Stimulated activated CD4-positive, alpha-beta T cell treated with anti-CD3 and anti-CD28 coated beads, Interleukin-4, amount 100 ng/mL, for 24 hours (primary cell): ENCODE measurements around the gene SUDS3.
"Not testable (repeated sequence)": the region's sequence is repeated elsewhere in the genome, so short reads cannot be mapped to it uniquely, and the experiment has no call there.

Experiments
- DNase-seq: peaks from one replicate; pipeline ENCODE4 v3.0.0-alpha.2; 2020

Gene SUDS3

GRCh38 chr12:118376089-118377020 is at the start of gene SUDS3:
SUDS3 (plus strand) TSS chr12:118376555; CDS start chr12:118376692, 137 bp downstream.
- DNase-seq: peak; percentile 95

GRCh38 chr12:118326991-118327390 is 49.4 kb upstream of the SUDS3 start:
- DNase-seq: no peak

DNA sequence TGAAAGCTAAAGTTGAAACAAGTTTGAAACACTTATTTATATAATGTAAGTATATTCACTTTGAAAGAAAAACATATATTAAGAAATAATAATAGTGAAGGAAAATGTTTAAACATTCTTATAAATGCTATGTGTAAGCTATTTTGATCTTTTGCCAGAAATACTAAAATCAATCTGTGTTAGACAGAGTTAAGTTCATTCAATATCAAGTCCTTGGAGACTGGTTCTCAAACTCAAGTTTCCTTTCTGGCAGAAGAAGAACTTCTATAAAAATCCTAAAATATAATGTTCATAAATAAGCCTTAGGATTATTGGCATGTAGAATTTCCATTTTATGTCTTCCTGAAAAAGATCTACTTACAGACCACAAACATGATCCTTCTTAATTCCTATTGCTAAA is 49.0 kb upstream of the SUDS3 start:
- DNase-seq: no peak

DNA sequence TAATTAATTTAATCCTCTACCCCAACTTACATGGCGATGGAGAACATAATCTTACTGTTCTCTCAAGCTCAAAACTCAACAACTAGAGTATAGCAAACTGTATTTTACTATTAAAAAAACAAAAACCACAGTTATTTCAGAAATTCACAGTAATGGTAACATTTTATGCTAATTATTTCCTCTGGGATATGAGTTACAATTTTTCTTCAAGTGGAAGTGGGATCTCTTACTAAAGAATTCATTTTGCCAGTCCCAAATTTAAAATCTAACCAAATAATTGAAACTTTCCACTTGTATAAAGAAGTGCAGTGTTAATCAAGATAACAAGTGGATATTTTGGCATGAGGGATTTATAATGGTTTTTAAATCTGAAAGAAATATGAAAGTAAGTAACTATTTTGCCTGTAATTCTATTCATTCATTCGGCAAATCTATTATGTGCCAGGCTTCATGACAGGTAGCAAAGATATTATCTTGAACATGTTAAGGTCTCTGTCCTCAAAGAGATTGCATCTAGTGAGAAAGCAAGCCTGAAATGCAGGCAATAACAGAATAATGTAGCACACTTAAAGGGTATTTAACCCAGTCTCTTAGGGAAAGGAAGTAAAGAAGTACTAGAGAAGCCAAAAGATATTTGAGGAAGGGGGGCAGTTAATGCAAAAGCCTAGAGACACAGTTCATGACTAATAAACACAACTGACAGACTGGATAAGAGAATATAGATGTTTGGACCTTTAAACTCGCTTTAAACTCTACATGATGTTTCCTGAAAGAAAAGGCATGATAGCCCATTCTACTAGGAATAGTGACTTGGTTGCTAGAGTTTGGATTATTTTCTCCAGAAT is 47.6 kb upstream of the SUDS3 start:
- DNase-seq: no peak

DNA sequence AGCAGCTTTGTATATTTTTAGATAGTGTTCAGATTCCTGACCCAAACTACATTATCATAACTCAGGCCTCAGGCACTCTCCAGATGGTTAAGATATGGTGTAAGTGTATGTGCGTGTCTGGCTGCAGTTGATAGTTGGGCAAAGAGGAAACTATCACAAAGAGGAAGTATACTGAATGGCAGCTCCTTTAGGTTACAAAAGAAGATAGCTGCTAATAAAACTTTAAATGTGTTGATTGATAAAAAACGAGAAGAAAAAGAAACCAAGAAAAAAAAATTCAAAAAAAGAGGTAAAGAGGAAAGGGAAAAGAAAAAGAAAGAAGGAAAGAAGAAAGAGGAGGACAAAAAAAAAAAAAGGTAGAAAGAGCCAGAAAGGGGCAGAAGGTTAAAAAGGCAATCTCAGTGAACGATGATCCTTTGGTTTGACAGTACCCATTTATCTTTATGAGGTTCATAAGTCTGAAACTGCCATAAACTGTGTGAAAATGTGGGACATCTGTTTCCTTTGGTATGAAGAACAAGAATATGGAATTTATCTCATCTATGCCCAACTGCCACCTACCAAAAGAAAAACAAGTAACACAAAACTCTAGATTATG is 45.8 kb upstream of the SUDS3 start:
- no peak for DNase-seq

GRCh38 chr12:118332511-118332910 is 43.8 kb upstream of the SUDS3 start:
- DNase-seq: no peak

DNA sequence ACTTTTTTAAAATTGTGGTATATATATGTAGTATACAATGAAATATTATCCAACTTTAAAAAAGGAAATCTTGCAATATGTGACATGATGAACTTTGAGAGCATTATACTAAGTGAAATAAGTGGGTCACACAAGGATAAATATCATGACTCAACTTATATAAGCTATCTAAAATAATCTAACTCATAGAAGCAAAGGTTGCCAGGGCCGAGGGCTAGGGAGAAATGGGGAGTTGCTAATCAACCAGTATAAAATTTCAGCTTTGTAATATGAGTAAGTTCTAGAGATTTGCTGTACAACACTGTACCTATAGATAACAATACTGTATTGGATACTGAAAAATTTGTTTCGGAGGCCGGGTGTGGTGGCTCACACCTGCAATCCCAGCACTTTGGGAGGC is 42.1 kb upstream of the SUDS3 start:
- no peak for DNase-seq

DNA sequence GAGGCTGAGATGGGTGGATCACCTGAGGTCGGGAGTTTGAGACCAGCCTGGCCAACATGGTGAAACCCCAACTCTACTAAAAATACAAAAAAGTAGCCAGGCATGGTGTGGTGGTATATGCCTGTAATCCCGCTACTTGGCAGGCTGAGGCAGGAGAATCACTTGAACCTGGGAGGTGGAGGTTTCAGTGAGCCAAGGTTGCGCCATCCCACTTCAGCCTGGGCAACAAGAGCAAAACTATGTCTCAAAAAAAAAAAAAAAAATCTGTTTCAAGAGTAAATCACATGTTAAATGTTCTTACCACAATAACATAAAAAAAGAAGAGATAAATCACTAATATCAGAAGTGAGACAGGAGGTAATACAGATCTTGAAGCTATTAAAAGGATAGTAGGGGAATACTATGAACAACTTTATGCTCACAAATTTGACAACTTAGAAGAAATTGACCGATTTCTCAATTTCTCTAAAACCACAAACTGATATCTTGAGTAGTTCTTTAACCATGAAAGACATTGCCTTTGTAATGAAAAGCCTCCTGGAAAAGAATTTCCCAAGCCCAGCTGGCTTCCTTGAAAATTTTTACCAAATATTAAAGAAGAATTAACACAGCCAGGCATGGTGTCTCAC is 41.3 kb upstream of the SUDS3 start:
- DNase-seq: no peak

DNA sequence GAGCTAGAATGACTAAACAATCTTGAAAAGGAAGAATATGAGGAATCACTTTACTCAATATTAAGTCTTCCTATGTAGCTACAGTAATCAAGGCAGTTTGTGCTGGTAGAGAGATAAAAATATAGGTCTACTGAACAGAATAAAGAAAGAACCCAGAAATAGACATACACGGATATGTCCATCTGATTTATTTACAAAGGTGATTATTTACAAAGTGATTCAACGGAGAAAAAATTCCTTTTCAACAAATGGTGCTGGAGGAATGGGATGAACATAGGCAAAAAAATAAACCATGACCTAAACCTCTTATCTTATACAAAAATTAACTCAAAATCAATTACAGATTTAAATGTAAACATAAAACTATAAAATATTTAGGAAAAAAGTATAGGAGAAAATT is 40.2 kb upstream of the SUDS3 start:
- no peak for DNase-seq

DNA sequence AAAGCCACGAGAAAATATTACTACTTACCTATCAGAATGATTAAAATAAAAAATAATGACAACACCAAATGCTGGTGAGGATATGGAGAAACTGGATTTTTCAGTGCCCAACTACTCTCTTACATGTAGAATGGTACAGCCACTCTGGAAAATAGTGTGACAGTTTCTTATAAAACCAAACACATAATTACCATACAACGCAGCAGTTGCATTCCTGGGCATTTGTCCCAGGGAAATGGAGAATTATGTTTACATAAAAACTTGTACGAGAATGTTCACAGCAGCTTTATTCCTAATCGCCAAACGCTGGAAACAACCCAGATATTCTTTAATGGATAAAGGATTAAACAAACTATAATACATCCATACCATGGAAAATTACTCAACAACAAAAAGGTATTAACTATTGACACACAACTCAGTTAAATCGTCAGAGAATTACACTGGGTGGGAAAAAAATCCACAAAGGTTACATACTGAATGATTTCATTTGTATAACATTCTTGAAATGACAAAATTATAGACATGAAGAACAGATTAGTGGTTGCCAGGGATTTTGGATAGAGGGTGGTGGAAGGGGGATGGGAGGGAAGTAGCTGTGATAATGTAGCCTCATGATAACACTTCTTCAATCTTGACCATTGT is 39.0 kb upstream of the SUDS3 start:
- DNase-seq: no peak

DNA sequence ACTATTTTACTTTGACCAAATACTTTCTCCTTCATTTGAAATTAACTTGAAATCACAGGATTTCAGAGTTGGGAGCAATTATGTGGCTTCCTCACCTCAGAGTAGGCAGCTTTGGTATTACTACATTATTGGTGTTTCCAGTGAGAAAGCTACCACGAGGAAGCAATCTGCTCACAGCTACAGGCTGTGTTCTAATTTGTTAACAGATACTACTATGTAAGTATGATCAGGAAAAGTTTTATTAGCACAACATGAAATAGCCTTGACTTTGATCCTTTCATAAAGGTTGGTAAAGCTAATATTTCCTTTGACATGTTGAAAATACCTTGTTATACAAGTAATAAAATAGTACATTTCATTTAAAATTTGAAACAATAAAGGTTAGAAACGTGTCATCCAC is 34.3 kb upstream of the SUDS3 start:
- no peak for DNase-seq

DNA sequence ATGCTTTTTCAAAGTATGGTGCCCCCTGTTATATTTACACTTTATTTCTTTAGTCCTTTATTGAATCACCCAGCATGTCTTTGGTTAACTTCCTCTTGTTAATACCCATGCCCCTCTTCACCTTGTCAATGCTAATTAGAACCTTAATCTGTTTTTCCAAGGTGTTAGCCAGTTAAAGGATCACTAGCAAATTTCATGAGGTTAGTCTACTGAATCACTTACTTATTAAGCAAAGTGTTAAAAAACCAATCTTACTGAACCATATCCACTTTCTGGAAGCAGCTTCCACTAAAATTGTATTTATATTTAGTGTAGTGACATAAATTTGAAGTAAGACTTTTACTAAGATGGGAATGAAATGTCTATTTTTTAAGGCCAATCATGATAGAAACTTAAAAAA is 31.5 kb upstream of the SUDS3 start:
- no peak for DNase-seq

GRCh38 chr12:118345355-118345754 is 31.0 kb upstream of the SUDS3 start:
- DNase-seq: no peak

DNA sequence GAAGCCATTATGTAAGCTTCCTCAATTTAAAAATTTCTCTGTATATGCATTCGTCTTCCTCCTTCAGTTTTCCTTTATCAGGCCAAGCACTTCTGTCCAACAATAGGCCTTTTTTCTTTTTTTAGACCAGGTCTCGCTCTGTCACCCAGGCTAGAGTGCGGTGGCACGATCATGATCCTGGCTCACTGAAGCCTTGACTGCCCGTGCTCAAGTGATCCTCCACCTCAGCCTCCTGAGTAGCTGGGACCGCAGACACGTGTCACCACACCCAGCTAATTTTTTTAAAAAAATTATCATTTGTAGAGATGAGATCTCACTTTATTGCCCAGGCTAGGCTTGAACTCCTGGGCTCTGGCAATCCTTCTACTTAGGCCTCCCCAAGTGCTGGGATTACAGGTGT is 29.5 kb upstream of the SUDS3 start:
- no peak for DNase-seq

GRCh38 chr12:118347916-118348315 is 28.4 kb upstream of the SUDS3 start:
- DNase-seq: no peak

GRCh38 chr12:118350908-118351559 is 25.3 kb upstream of the SUDS3 start:
- no peak for DNase-seq

GRCh38 chr12:118353721-118354120 is 22.6 kb upstream of the SUDS3 start:
- DNase-seq: no peak

- DNase-seq: not testable (repeated sequence)
These were observed 21.9 kb upstream of the SUDS3 start for GRCh38 chr12:118354503-118354902.

DNA sequence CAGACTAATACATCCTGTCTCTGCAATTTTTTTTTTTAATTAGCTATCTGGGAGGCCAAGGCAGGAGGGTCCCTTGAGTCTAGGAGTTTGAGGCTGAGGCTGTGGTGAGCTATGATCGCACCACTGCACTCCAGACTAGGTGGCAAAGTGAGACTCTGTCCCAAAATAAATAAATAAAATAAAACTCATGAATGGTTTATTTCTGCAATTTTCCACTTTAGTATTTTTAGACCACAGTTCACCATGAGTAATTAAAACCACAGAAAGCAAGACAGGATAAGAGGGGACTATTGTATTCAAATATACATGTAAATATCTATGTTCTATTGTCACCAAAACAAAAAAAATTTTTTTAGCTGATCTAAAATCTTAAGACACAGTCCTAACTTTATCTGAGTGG is 21.5 kb upstream of the SUDS3 start:
- DNase-seq: no peak

GRCh38 chr12:118355843-118356242 is 20.5 kb upstream of the SUDS3 start:
- no peak for DNase-seq

- no peak for DNase-seq
These were observed 19.5 kb upstream of the SUDS3 start for GRCh38 chr12:118356809-118357256.
